A673 (cell line): ENCODE results near the gene SLC44A2. TPM values are rescaled to one million over a fixed set of nuclear protein-coding genes. Genes with fewer than 3 reads are reported as not detected.
"Not testable (repeated sequence)": the region's sequence is repeated elsewhere in the genome, so short reads cannot be mapped to it uniquely, and the experiment has no call there.

Source experiments
- BruUV-seq: library from RNA; stranded (reverse); fragments of 400-500 nt; replicated peaks from 2 replicates; lab custom pipeline; 2021; lab: Mats Ljungman, UMichigan
- CTCF ChIA-PET: fragments of 300-600 bp; sonication (Branson Sonifier 250); formaldehyde crosslinking; loops from one replicate; lab custom pipeline; 2022; ENCODE audit warnings: antibody characterized with exemption; lab: Charles Lee
- POLR2A ChIA-PET: fragments of 300-600 bp; sonication (Branson Sonifier 250); formaldehyde crosslinking; loops from one replicate; lab custom pipeline; 2022; ENCODE audit warnings: antibody characterized with exemption; ENCODE audit not compliant: low non-redundant PET; lab: Charles Lee
- DNase-seq: peaks from one replicate; pipeline ENCODE4 v3.0.0-alpha.2; 2015; ENCODE audit warnings: low spot score
- H3K27ac ChIP-seq: fragments of 200-600 bp; sonication (generic); 2 replicates; pipeline ENCODE4 v1.5.1; 2016; ENCODE audit warnings: mixed run types, low read depth, mild to moderate bottlenecking, mixed read lengths, antibody characterized with exemption, low read length; ENCODE audit not compliant: poor library complexity, severe bottlenecking
- H3K27me3 ChIP-seq: fragments of 200-600 bp; sonication (generic); replicated peaks from 2 replicates; pipeline ENCODE4 v1.6.1; 2017; ENCODE audit warnings: mixed run types, low read depth, mild to moderate bottlenecking, mixed read lengths, antibody characterized with exemption, low read length; ENCODE audit not compliant: insufficient read depth, poor library complexity
- H3K36me3 ChIP-seq: fragments of 200-600 bp; sonication (generic); 2 replicates; pipeline ENCODE4 v1.6.1; 2016; ENCODE audit warnings: mixed run types, mild to moderate bottlenecking, mixed read lengths, antibody characterized with exemption, low read length; ENCODE audit not compliant: insufficient read depth, poor library complexity, severe bottlenecking
- H3K4me1 ChIP-seq: fragments of 200-600 bp; sonication (generic); 2 replicates; pipeline ENCODE4 v1.6.1; 2017; ENCODE audit warnings: mixed run types, mild to moderate bottlenecking, mixed read lengths, antibody characterized with exemption, low read length; ENCODE audit not compliant: insufficient read depth, poor library complexity, severe bottlenecking
- H3K4me3 ChIP-seq: fragments of 200-600 bp; sonication (generic); 2 replicates; pipeline ENCODE4 v1.5.1; 2016; ENCODE audit warnings: low read depth, mixed run types, mild to moderate bottlenecking, mixed read lengths, low read length; ENCODE audit not compliant: poor library complexity, severe bottlenecking
- H3K9me3 ChIP-seq: fragments of 200-600 bp; sonication (generic); 2 replicates; pipeline ENCODE4 v1.6.1; 2016; ENCODE audit warnings: mixed run types, low read depth, mild to moderate bottlenecking, mixed read lengths, antibody characterized with exemption, low read length; ENCODE audit not compliant: poor library complexity, severe bottlenecking
- CTCF ChIP-seq: fragments of 300-800, 200-600 bp; sonication (generic); conservative IDR thresholded peaks from 2 replicates; pipeline ENCODE4 v1.5.1; 2017; ENCODE audit warnings: low read depth, mild to moderate bottlenecking, antibody characterized with exemption, low read length, moderate library complexity, mixed read lengths
- EZH2 ChIP-seq: fragments of 200-600 bp; sonication (generic); IDR thresholded peaks from 2 replicates; pipeline ENCODE4 v1.6.1; 2017; ENCODE audit warnings: borderline replicate concordance, low read depth, mild to moderate bottlenecking, mixed read lengths, antibody characterized with exemption, low read length; ENCODE audit not compliant: poor library complexity, severe bottlenecking
- intact Hi-C: fragments of 100-400 bp; cut with micrococcal nuclease; formaldehyde crosslinking; loops from one replicate; pipeline ENCODE4 v1.10.0; 2022; ENCODE audit not compliant: unreplicated experiment
- total RNA-seq: library from RNA; stranded (reverse); gene quantifications from 2 replicates; pipeline ENCODE4 v1.2.3, GENCODE V29; 2021

SLC44A2 gene
- total RNA-seq, 1 experiment from 2014 or later: 35.4 TPM

DNA sequence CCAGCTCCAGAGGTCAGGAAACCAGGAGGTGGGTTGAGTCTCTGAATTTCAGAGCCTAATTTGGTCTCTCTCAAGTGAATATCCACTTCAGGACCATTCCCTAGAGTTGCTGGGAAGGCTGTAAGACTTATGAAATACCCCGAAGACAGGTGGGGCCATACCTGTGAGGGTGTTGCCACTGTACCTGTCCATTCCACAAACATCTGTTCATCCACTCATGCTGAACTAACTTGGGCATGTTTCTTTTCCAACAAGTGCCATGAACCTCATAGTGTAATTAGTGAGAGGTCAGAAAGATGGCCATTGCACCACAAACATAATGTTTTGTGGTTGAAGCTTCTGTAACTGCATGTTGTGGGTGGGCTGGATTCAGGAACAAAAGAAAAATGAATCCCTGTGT, 36.6 kb downstream of the SLC44A2 start:
- H3K4me3 ChIP-seq: no peak overlapping the region
- TF ChIP-seq CTCF: no peak
- no peaks in the 10 kb centered on the region for H3K9me3 ChIP-seq
- BruUV-seq: no TSS peak
- ChIA-PET CTCF (no interaction called here), POLR2A (interaction anchor here (0.6 kb wide), 1 partner anchor 34 kb away, joined by 4 read pairs; no protein-coding TSS in a partner anchor)
- H3K27ac ChIP-seq: no peak overlapping the region
- intact Hi-C loops: no loop called here
- H3K27me3 ChIP-seq: no peaks in the 10 kb centered on the region
- no peak for DNase-seq
- H3K4me1 ChIP-seq: peaks cover 42% of the 10 kb centered on the region
- H3K36me3 ChIP-seq: peaks cover 42% of the 10 kb centered on the region

DNA sequence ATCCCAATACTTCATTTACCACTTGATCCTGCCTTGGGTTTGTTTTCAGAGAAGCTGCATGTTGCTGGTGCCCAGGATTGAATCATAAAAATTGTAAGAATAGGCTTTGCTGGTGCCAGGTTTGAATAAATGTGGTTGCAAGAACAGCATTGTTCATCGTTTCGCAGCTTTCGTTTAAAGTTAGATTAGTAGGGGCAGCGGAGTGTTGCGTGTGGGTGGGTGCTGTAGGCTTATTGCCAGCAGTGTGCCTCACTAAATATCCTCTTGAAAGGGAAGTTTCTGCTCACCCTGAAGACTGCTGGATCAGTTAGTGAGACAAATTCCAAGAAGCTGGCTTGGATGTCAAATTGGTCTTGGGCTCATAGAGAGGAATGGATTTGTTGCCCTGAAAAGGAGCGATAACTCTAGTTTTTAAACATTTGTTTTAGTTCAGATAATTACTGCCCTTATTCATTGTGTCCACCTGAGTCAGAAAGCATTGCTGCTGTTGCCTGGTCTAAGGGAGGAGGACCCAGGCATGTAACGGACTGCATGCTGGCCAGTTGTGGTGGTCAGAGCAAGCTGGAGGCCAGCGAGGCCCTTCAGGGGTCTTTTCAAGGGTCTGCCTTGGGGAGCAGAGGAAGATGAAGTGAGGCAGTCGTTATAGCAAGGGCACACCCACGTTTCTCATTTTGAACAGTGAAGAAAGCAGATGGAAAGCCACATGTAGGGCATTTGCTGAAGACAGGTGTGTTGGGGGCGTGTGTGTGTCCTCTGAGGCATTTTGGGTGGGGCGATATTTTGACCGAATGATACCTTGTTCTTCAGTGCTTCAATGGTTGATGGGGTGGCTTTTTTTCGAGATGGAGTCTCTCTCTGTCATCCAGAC, 37.3 kb downstream of the SLC44A2 start:
- TF ChIP-seq EZH2: no peak
- TF ChIP-seq CTCF: no peak
- H3K9me3 ChIP-seq: no peaks in the 10 kb centered on the region
- H3K27ac ChIP-seq: no peak overlapping the region
- BruUV-seq: no TSS peak
- POLR2A ChIA-PET: interaction anchor here (0.6 kb wide), 1 partner anchor 34 kb away, joined by 4 read pairs; no protein-coding TSS in a partner anchor
- peaks cover 40% of the 10 kb centered on the region for H3K36me3 ChIP-seq
- CTCF ChIA-PET: no interaction called here
- DNase-seq: no peak
- peaks cover 38% of the 10 kb centered on the region for H3K4me1 ChIP-seq
- H3K27me3 ChIP-seq: no peaks in the 10 kb centered on the region
- no peak overlapping the region for H3K4me3 ChIP-seq
- intact Hi-C loops: no loop called here

DNA sequence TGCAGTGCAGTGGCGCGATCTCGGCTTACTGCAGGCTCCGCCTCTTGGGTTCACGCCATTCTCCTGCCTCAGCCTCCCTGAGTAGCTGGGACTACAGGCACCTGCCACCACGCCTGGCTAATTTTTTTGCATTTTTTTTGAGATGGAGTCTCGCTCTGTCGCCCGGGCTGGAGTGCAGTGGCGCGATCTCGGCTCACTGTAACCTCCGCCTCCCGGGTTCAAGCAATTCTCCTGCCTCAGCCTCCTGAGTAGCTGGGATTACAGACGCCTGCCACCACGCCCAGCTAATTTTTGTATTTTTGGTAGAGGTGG, 37.9 kb downstream of the SLC44A2 start:
- peaks cover 37% of the 10 kb centered on the region for H3K36me3 ChIP-seq
- CTCF ChIA-PET, DNase-seq, H3K4me3 ChIP-seq, H3K27me3 ChIP-seq, BruUV-seq, H3K27ac ChIP-seq, POLR2A ChIA-PET, intact Hi-C loops, H3K9me3 ChIP-seq: not testable (repeated sequence)
- peaks cover 34% of the 10 kb centered on the region for H3K4me1 ChIP-seq

GRCh38 chr19:10667867-10668266, 42.5 kb downstream of the SLC44A2 start:
- Histone ChIP-seq H3K27me3 (no peaks in the 10 kb centered on the region), H3K36me3 (peaks cover 39% of the 10 kb centered on the region), H3K4me3 (no peak overlapping the region), H3K4me1 (peaks cover 29% of the 10 kb centered on the region), H3K9me3 (no peaks in the 10 kb centered on the region), H3K27ac (no peak overlapping the region)
- no TSS peak for BruUV-seq
- intact Hi-C loops: no loop called here
- ChIA-PET POLR2A (no interaction called here), CTCF (no interaction called here)
- DNase-seq: no peak
- TF ChIP-seq EZH2 (no peak), CTCF (no peak)
